Right atrium auricular region (tissue), 2 donors: ENCODE results near the gene SEC14L5. TPM values are rescaled to one million over a fixed set of nuclear protein-coding genes. Genes with fewer than 3 reads are reported as not detected.

ENCODE experiments used
- DNase-seq: peaks from one replicate; pipeline ENCODE4 v3.0.0-alpha.2; 2019; ENCODE audit warnings: low spot score
- H3K27ac ChIP-seq, 2 donors: fragments of 200-600 bp; sonication (generic); 1 replicate in 1 of 2; 2 replicates in 1 of 2; pipeline ENCODE4 v1.5.1; 2016 to 2019
- H3K27me3 ChIP-seq, 2 donors: fragments of 200-600 bp; sonication (generic); one replicate each; pipeline versions ENCODE4 v1.5.1 to v1.6.0; 2017 to 2019
- H3K36me3 ChIP-seq: fragments of 200-600 bp; sonication (generic); one replicate; pipeline ENCODE4 v1.5.1; 2016
- H3K4me1 ChIP-seq, 2 donors: fragments of 200-600 bp; sonication (generic); one replicate each; pipeline versions ENCODE4 v1.5.1 to v1.6.0; 2017 to 2019
- H3K4me3 ChIP-seq, 2 donors: fragments of 200-600 bp; sonication (generic); 1 replicate in 1 of 2; 2 replicates in 1 of 2; pipeline ENCODE4 v1.5.1; 2017 to 2019; ENCODE audit warnings: mild to moderate bottlenecking in 1 of 2, moderate library complexity in 1 of 2
- H3K9me3 ChIP-seq, 2 donors: fragments of 200-600 bp; sonication (generic); one replicate each; pipeline ENCODE4 v1.5.1; 2019
- total RNA-seq, 2 donors: library from RNA; depleted of rRNA; stranded (reverse); fragments of >200 nt; gene quantifications; one replicate each; pipeline ENCODE4 v1.1.0, GENCODE V29; 2016
- TF ChIP-seq, protein P1 (sequence below), 2 donors: fragments of 200-600 bp; sonication (generic); IDR thresholded peaks; one replicate each; pipeline ENCODE4 v1.5.1; 2019; ENCODE audit warnings: antibody characterized with exemption in 2 of 2

Gene SEC14L5
- total RNA-seq, 2 donors from 2014 or later: 0.28 to 2.0 TPM

- peaks cover 0 to 18% of the 10 kb centered on the region in 2 donors for H3K4me1 ChIP-seq
- no peaks in the 10 kb centered on the region for H3K36me3 ChIP-seq
- DNase-seq: no peak
- H3K27ac ChIP-seq: no peak overlapping the region
- TF ChIP-seq, protein P1, sequence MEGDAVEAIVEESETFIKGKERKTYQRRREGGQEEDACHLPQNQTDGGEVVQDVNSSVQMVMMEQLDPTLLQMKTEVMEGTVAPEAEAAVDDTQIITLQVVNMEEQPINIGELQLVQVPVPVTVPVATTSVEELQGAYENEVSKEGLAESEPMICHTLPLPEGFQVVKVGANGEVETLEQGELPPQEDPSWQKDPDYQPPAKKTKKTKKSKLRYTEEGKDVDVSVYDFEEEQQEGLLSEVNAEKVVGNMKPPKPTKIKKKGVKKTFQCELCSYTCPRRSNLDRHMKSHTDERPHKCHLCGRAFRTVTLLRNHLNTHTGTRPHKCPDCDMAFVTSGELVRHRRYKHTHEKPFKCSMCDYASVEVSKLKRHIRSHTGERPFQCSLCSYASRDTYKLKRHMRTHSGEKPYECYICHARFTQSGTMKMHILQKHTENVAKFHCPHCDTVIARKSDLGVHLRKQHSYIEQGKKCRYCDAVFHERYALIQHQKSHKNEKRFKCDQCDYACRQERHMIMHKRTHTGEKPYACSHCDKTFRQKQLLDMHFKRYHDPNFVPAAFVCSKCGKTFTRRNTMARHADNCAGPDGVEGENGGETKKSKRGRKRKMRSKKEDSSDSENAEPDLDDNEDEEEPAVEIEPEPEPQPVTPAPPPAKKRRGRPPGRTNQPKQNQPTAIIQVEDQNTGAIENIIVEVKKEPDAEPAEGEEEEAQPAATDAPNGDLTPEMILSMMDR (IDR thresholded peaks at IDR 0.05): no peak
- H3K27me3 ChIP-seq: no peaks in the 10 kb centered on the region
- no peaks in the 10 kb centered on the region for H3K9me3 ChIP-seq
- H3K4me3 ChIP-seq: no peak overlapping the region
These were observed 70.9 kb downstream of the SEC14L5 start for GRCh38 chr16:5028950-5029475.

DNA sequence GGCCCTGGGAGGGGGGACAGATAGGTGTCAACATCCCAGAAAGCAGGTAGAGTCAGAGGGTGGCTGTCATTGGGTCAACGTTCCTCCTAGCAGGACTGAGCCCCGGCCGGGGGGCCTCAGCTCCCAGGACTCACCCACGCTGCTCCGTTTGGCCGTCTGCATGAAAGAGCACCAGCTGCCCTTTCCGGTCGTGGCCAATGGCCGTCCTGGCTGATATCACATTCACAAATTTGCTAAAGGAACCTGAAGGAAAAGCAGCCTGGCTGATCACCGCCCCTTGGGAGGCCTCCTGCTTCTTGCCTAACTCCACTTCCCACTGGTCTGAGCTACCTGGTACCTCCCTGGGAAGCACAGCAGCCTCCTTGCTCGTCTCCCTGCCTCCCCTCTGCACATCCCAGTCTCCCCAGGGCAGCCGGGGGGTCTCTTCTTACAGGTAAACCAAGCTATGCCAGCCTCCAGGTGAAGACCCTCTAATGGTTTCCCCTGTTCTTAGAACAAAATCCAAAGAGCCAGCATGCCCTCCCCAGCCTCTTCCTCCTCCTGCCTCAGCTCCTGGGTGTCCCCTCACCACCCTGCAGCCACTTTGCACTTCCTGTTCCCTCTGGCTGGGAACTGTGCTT lies 72.2 kb downstream of the SEC14L5 start:
- peaks cover 0 to 20% of the 10 kb centered on the region in 2 donors for H3K4me1 ChIP-seq
- no peak for DNase-seq

DNA sequence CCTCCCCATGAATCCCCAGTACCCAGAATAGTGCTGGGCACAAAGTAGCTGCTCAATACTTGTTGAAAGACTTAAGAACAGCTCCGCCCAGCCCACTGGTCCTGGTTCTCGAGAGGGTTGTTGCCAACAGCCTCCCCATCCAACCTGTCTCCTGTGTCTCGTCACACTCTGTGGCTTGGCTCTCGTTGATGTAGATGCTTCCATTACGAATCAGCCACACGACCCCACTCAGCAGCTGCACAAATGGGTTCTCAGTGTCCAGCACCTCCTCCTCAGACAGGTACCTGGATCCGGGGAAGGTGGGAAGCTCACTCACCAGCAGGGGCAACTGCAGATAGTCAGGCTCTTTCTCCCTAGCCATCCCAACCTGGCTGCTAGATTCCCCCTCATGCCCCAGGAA lies 73.5 kb downstream of the SEC14L5 start:
- no peak overlapping the region for H3K4me3 ChIP-seq
- no peaks in the 10 kb centered on the region for H3K36me3 ChIP-seq
- DNase-seq: no peak

More for the DNA sequence above, 72.2 kb downstream of the SEC14L5 start:
- TF ChIP-seq, protein P1 (IDR thresholded peaks at IDR 0.05): no peak
- Histone ChIP-seq H3K27me3 (no peaks in the 10 kb centered on the region), H3K36me3 (no peaks in the 10 kb centered on the region), H3K4me3 (no peak overlapping the region), H3K9me3 (no peaks in the 10 kb centered on the region), H3K27ac (no peak overlapping the region)

DNA sequence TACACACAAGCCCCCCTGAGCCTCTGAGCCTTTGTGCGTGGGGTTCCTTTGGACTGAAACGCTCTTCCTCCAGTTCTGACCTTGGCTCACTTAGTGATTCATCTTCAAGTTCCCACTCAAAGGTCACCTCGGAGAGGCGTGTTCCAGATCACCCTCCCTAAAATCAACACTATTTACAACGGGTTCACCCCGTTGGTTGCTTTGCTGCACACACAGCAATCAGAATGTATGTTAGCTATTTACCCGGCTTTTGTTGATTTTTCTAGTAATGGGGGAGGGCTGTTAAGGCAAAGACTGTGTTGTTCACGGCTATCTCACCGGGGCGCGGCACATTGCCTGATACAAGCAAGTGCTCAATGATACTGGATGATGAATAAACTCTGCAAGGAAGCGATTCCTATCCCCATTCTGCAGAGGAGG lies 74.6 kb downstream of the SEC14L5 start:
- Histone ChIP-seq H3K9me3 (no peaks in the 10 kb centered on the region), H3K4me1 (peaks cover 0 to 25% of the 10 kb centered on the region in 2 donors), H3K27me3 (no peaks in the 10 kb centered on the region), H3K27ac (peak overlapping the region in 1 of 2 donors; percentile 71), H3K36me3 (no peaks in the 10 kb centered on the region), H3K4me3 (peak overlapping the region; percentile 85 to 97)
- TF ChIP-seq, protein P1 (IDR thresholded peaks at IDR 0.05): no peak
- DNase-seq: no peak

More for the DNA sequence above, 73.5 kb downstream of the SEC14L5 start:
- H3K4me1 ChIP-seq: peaks cover 0 to 21% of the 10 kb centered on the region in 2 donors
- H3K9me3 ChIP-seq: no peaks in the 10 kb centered on the region
- no peak overlapping the region for H3K27ac ChIP-seq
- TF ChIP-seq, protein P1 (IDR thresholded peaks at IDR 0.05): no peak
- no peaks in the 10 kb centered on the region for H3K27me3 ChIP-seq

DNA sequence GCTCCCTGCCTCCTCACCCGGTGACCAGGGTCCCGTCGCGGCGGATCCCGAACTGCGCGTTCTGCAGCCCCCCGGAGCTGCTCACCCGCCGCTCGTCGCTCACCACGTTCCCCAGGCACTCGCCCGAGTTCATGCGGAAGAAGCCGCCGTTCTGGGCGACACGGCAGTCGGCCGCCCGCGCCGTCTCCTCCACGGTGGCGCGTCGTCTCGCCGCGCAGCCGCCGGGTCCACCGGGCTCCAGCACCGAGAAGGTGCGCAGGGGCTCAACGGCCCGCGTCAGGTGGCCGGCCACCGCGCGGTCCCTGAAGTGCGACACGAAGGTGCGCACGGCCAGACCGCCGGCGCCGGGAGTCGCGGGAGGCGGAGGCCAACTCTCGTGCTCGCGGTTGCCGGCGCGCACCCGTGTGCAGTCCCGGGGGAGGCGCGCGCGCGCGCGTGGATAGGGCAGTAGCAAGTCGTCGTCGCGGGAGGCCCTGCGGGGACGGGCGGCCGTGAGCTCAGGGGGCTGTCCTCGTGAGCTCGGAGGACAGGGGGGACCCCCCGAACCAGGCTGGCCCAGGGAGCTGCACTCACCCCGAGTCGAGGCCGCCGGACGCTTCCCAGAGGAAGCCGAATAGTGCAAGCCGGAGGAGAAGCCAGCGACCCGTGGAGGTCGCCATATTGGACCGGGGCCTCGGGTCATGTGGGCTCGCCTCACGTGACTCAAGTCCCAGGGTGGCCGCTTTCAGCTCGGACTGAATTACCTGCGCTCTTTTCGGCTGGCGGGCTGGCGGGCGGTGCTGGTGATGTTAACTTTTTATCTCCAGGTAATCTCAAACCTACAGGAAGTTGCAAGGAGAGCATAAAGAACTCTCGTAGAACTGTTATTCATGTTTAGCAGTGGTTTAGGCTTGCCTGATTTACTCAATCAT lies 75.4 kb downstream of the SEC14L5 start, which contains the start of gene NAGPA:
Gene NAGPA (minus strand): TSS at position 680 of the 911 bp plus-strand sequence. CDS start 21 bp downstream, at position 659.
- Histone ChIP-seq H3K4me3 (peak within 1 kb of the TSS; percentile 85 to 97), H3K9me3 (no peaks in the 10 kb centered on the region), H3K4me1 (peaks cover 0 to 25% of the 10 kb centered on the region in 2 donors), H3K36me3 (no peaks in the 10 kb centered on the region), H3K27me3 (no peaks in the 10 kb centered on the region), H3K27ac (peak within 1 kb of the TSS; percentile 63 to 71)
- DNase-seq: peak; percentile 92
- TF ChIP-seq, protein P1 (IDR thresholded peaks at IDR 0.05): no peak
